ENCODE results near the gene SLC25A48. TPM values are rescaled to one million over a fixed set of nuclear protein-coding genes. Genes with fewer than 3 reads are reported as not detected.

SLC25A48 gene
- total RNA-seq, 1 donor = not detected

GRCh38 chr5:135850231-135850630 lies 15.8 kb downstream of the SLC25A48 start:
- no peak for TF ChIP-seq CTCF (IDR thresholded peaks at IDR 0.05; ENCODE audit: extremely low read depth, low read depth, low read length)
- H3K4me3 ChIP-seq (ENCODE audit: insufficient read depth, low read length) = no peak overlapping the region

GRCh38 chr5:135850671-135851070 lies 16.2 kb downstream of the SLC25A48 start:
- no peaks in the 10 kb centered on the region for H3K4me1 ChIP-seq (ENCODE audit: insufficient read depth, low read length)
- H3K4me3 ChIP-seq (ENCODE audit: insufficient read depth, low read length) = no peak overlapping the region
- no peak overlapping the region for H2AFZ ChIP-seq (ENCODE audit: low read length)
- peaks cover 30% of the 10 kb centered on the region for H3K27me3 ChIP-seq (ENCODE audit: insufficient read depth, low read length)
- H3K9me3 ChIP-seq (ENCODE audit: low read depth, low read length) = no peaks in the 10 kb centered on the region
- no peak overlapping the region for H3K4me2 ChIP-seq (ENCODE audit: insufficient read depth, low read length)
- H3K79me2 ChIP-seq (ENCODE audit: insufficient read depth, low read length) = no peaks in the 10 kb centered on the region
- H4K20me1 ChIP-seq (ENCODE audit: insufficient read depth, low read length) = no peaks in the 10 kb centered on the region
- H3K27ac ChIP-seq (ENCODE audit: low read depth, low read length) = no peak overlapping the region
- no peaks in the 10 kb centered on the region for H3K36me3 ChIP-seq (ENCODE audit: insufficient read depth, low read length)
- TF ChIP-seq CTCF (IDR thresholded peaks at IDR 0.05; ENCODE audit: extremely low read depth, low read depth, low read length) = no peak
- DNase-seq (ENCODE audit: insufficient read length, low spot score, missing footprints) = no peak

More at GRCh38 chr5:135850231-135850630, 15.8 kb downstream of the SLC25A48 start:
- no peaks in the 10 kb centered on the region for H3K36me3 ChIP-seq (ENCODE audit: insufficient read depth, low read length)
- no peaks in the 10 kb centered on the region for H3K79me2 ChIP-seq (ENCODE audit: insufficient read depth, low read length)
- H2AFZ ChIP-seq (ENCODE audit: low read length) = no peak overlapping the region
- no peaks in the 10 kb centered on the region for H4K20me1 ChIP-seq (ENCODE audit: insufficient read depth, low read length)
- DNase-seq (ENCODE audit: insufficient read length, low spot score, missing footprints) = peak; percentile 44
- H3K27ac ChIP-seq (ENCODE audit: low read depth, low read length) = no peak overlapping the region
- H3K9me3 ChIP-seq (ENCODE audit: low read depth, low read length) = no peaks in the 10 kb centered on the region
- H3K4me1 ChIP-seq (ENCODE audit: insufficient read depth, low read length) = no peaks in the 10 kb centered on the region
- peaks cover 26% of the 10 kb centered on the region for H3K27me3 ChIP-seq (ENCODE audit: insufficient read depth, low read length)
- H3K4me2 ChIP-seq (ENCODE audit: insufficient read depth, low read length) = no peak overlapping the region

- Histone ChIP-seq H3K9me3 (ENCODE audit: low read depth, low read length) (no peaks in the 10 kb centered on the region), H3K36me3 (ENCODE audit: insufficient read depth, low read length) (no peaks in the 10 kb centered on the region), H3K4me1 (ENCODE audit: insufficient read depth, low read length) (no peaks in the 10 kb centered on the region), H2AFZ (ENCODE audit: low read length) (no peak overlapping the region), H3K4me2 (ENCODE audit: insufficient read depth, low read length) (no peak overlapping the region), H3K27me3 (ENCODE audit: insufficient read depth, low read length) (peaks cover 34% of the 10 kb centered on the region), H3K79me2 (ENCODE audit: insufficient read depth, low read length) (no peaks in the 10 kb centered on the region), H4K20me1 (ENCODE audit: insufficient read depth, low read length) (no peaks in the 10 kb centered on the region), H3K4me3 (ENCODE audit: insufficient read depth, low read length) (no peak overlapping the region), H3K27ac (ENCODE audit: low read depth, low read length) (no peak overlapping the region)
- peak; percentile 30 for DNase-seq (ENCODE audit: insufficient read length, low spot score, missing footprints)
- no peak for TF ChIP-seq CTCF (IDR thresholded peaks at IDR 0.05; ENCODE audit: extremely low read depth, low read depth, low read length)
Observed at GRCh38 chr5:135851186-135851914, 16.9 kb downstream of the SLC25A48 start.

- Histone ChIP-seq H3K27ac (ENCODE audit: low read depth, low read length) (no peak overlapping the region), H3K4me1 (ENCODE audit: insufficient read depth, low read length) (no peaks in the 10 kb centered on the region), H3K79me2 (ENCODE audit: insufficient read depth, low read length) (no peaks in the 10 kb centered on the region), H4K20me1 (ENCODE audit: insufficient read depth, low read length) (no peaks in the 10 kb centered on the region), H3K9me3 (ENCODE audit: low read depth, low read length) (no peaks in the 10 kb centered on the region), H3K4me3 (ENCODE audit: insufficient read depth, low read length) (no peak overlapping the region), H3K4me2 (ENCODE audit: insufficient read depth, low read length) (no peak overlapping the region), H3K27me3 (ENCODE audit: insufficient read depth, low read length) (peaks cover 39% of the 10 kb centered on the region), H2AFZ (ENCODE audit: low read length) (no peak overlapping the region), H3K36me3 (ENCODE audit: insufficient read depth, low read length) (no peaks in the 10 kb centered on the region)
- DNase-seq (ENCODE audit: insufficient read length, low spot score, missing footprints) = peak; percentile 31
- no peak for TF ChIP-seq CTCF (IDR thresholded peaks at IDR 0.05; ENCODE audit: extremely low read depth, low read depth, low read length)
Observed at GRCh38 chr5:135851915-135852845, 17.7 kb downstream of the SLC25A48 start.
